GM23338 (cell line): ENCODE measurements around the gene B3GALT2.

Experiments used
- CREB1 ChIP-seq: fragments of 250-450 bp; sonication (Bioruptor Pico); IDR thresholded peaks from 2 replicates; pipeline ENCODE4 v1.5.0; 2020; ENCODE audit warnings: low read depth, mild to moderate bottlenecking, moderate library complexity
- CTCF ChIP-seq, 2 experiments: fragments of 200-600 bp in 1 of 2; sonication (generic) in 1 of 2; conservative IDR thresholded peaks; 2 replicates each; pipeline versions ENCODE4 v1.5.1 to v1.6.1; 2016 to 2017; ENCODE audit warnings: antibody characterized with exemption in 2 of 2, low read depth in 2 of 2, mild to moderate bottlenecking in 2 of 2, moderate library complexity in 1 of 2
- ETS1 ChIP-seq: IDR thresholded peaks from 2 replicates; pipeline ENCODE4 v1.6.1; 2016; ENCODE audit warnings: antibody characterized with exemption
- EZH2 ChIP-seq: fragments of 200-600 bp; sonication (generic); IDR thresholded peaks from one replicate; pipeline ENCODE4 v1.8.0; 2017; ENCODE audit warnings: antibody characterized with exemption, mild to moderate bottlenecking, low read depth; ENCODE audit not compliant: unreplicated experiment
- EZH2phosphoT487 ChIP-seq: fragments of 200-600 bp; sonication (generic); IDR thresholded peaks from one replicate; pipeline ENCODE4 v1.8.1; 2018; ENCODE audit warnings: antibody characterized with exemption; ENCODE audit not compliant: unreplicated experiment
- JUNB ChIP-seq: IDR thresholded peaks from one replicate; pipeline ENCODE4 v1.6.1; 2016; ENCODE audit warnings: antibody characterized with exemption; ENCODE audit not compliant: unreplicated experiment
- NANOG ChIP-seq: IDR thresholded peaks from 2 replicates; pipeline ENCODE4 v1.6.1; 2016; ENCODE audit warnings: antibody characterized with exemption, borderline replicate concordance
- POLR2AphosphoS5 ChIP-seq: IDR thresholded peaks from 2 replicates; pipeline ENCODE4 v1.6.1; 2016; ENCODE audit warnings: antibody characterized with exemption, low read depth
- REST ChIP-seq: IDR thresholded peaks from one replicate; pipeline ENCODE4 v1.6.1; 2018; ENCODE audit warnings: antibody characterized with exemption; ENCODE audit not compliant: unreplicated experiment
- STAT1 ChIP-seq: IDR thresholded peaks from one replicate; pipeline ENCODE4 v1.6.1; 2016; ENCODE audit warnings: antibody characterized with exemption; ENCODE audit not compliant: unreplicated experiment
- ZNF331 ChIP-seq: fragments of 250-450 bp; sonication (Bioruptor Pico); IDR thresholded peaks from 2 replicates; pipeline ENCODE4 v1.5.0; 2020; ENCODE audit warnings: low read depth, mild to moderate bottlenecking, moderate library complexity
- TF ChIP-seq, protein P1 (sequence below): fragments of 250-450 bp; sonication (Bioruptor Pico); IDR thresholded peaks from 2 replicates; pipeline ENCODE4 v1.5.0; 2020; ENCODE audit warnings: mild to moderate bottlenecking, moderate library complexity

GRCh38 chr1:193142409-193142808 lies 44.0 kb downstream of the B3GALT2 start:
- TF ChIP-seq CTCF (conservative IDR thresholded peaks at IDR 0.05; ENCODE audit: low read depth in 2 of 2) = no peak
- TF ChIP-seq EZH2phosphoT487 = no peak
- TF ChIP-seq CREB1 (CRISPR knock-in tag) = no peak
- TF ChIP-seq POLR2AphosphoS5 = no peak
- TF ChIP-seq EZH2 = no peak
- no peak for TF ChIP-seq REST
- TF ChIP-seq STAT1 = no peak
- TF ChIP-seq JUNB = no peak
- TF ChIP-seq, protein P1, sequence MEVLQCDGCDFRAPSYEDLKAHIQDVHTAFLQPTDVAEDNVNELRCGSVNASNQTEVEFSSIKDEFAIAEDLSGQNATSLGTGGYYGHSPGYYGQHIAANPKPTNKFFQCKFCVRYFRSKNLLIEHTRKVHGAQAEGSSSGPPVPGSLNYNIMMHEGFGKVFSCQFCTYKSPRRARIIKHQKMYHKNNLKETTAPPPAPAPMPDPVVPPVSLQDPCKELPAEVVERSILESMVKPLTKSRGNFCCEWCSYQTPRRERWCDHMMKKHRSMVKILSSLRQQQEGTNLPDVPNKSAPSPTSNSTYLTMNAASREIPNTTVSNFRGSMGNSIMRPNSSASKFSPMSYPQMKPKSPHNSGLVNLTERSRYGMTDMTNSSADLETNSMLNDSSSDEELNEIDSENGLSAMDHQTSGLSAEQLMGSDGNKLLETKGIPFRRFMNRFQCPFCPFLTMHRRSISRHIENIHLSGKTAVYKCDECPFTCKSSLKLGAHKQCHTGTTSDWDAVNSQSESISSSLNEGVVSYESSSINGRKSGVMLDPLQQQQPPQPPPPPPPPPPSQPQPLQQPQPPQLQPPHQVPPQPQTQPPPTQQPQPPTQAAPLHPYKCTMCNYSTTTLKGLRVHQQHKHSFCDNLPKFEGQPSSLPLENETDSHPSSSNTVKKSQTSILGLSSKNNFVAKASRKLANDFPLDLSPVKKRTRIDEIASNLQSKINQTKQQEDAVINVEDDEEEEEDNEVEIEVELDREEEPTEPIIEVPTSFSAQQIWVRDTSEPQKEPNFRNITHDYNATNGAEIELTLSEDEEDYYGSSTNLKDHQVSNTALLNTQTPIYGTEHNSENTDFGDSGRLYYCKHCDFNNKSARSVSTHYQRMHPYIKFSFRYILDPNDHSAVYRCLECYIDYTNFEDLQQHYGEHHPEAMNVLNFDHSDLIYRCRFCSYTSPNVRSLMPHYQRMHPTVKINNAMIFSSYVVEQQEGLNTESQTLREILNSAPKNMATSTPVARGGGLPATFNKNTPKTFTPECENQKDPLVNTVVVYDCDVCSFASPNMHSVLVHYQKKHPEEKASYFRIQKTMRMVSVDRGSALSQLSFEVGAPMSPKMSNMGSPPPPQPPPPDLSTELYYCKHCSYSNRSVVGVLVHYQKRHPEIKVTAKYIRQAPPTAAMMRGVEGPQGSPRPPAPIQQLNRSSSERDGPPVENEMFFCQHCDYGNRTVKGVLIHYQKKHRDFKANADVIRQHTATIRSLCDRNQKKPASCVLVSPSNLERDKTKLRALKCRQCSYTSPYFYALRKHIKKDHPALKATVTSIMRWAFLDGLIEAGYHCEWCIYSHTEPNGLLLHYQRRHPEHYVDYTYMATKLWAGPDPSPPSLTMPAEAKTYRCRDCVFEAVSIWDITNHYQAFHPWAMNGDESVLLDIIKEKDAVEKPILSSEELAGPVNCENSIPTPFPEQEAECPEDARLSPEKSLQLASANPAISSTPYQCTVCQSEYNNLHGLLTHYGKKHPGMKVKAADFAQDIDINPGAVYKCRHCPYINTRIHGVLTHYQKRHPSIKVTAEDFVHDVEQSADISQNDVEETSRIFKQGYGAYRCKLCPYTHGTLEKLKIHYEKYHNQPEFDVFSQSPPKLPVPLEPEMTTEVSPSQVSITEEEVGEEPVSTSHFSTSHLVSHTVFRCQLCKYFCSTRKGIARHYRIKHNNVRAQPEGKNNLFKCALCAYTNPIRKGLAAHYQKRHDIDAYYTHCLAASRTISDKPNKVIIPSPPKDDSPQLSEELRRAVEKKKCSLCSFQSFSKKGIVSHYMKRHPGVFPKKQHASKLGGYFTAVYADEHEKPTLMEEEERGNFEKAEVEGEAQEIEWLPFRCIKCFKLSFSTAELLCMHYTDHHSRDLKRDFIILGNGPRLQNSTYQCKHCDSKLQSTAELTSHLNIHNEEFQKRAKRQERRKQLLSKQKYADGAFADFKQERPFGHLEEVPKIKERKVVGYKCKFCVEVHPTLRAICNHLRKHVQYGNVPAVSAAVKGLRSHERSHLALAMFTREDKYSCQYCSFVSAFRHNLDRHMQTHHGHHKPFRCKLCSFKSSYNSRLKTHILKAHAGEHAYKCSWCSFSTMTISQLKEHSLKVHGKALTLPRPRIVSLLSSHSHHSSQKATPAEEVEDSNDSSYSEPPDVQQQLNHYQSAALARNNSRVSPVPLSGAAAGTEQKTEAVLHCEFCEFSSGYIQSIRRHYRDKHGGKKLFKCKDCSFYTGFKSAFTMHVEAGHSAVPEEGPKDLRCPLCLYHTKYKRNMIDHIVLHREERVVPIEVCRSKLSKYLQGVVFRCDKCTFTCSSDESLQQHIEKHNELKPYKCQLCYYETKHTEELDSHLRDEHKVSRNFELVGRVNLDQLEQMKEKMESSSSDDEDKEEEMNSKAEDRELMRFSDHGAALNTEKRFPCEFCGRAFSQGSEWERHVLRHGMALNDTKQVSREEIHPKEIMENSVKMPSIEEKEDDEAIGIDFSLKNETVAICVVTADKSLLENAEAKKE (CRISPR knock-in tag) = no peak
- no peak for TF ChIP-seq ZNF331 (CRISPR knock-in tag)
- TF ChIP-seq NANOG = no peak
- TF ChIP-seq ETS1 = no peak
